PC-9 (cell line): Measurements from ENCODE around the gene PAQR3. TPM values are rescaled to one million over a fixed set of nuclear protein-coding genes. Genes with fewer than 3 reads are reported as not detected.

ENCODE experiments used
- BruUV-seq: library from RNA; stranded (reverse); fragments of 400-500 nt; replicated peaks from 2 replicates; lab custom pipeline; 2021; lab: Mats Ljungman, UMichigan
- CTCF ChIA-PET: fragments of 300-600 bp; sonication (Branson Sonifier 250); formaldehyde crosslinking; loops from one replicate; lab custom pipeline; 2022; ENCODE audit warnings: antibody characterized with exemption; lab: Charles Lee
- POLR2A ChIA-PET: fragments of 300-600 bp; sonication (Branson Sonifier 250); formaldehyde crosslinking; loops from one replicate; lab custom pipeline; 2022; ENCODE audit warnings: antibody characterized with exemption; ENCODE audit not compliant: unreplicated experiment; lab: Charles Lee
- DNase-seq, 2 experiments: peaks; one replicate each; pipeline versions ENCODE4 v3.0.0 to v3.0.0-alpha.2; 2015 to 2022; ENCODE audit warnings: mixed read lengths in 1 of 2
- H2AFZ ChIP-seq: fragments of 200-600 bp; sonication (generic); 2 replicates; pipeline ENCODE4 v1.8.1; 2017; ENCODE audit warnings: antibody characterized with exemption
- H3F3A ChIP-seq: fragments of 200-600 bp; sonication (generic); 2 replicates; pipeline ENCODE4 v1.8.1; 2017; ENCODE audit warnings: antibody characterized with exemption, mild to moderate bottlenecking, low read depth; ENCODE audit not compliant: insufficient read depth
- H3K27ac ChIP-seq: fragments of 200-600 bp; sonication (generic); 2 replicates; pipeline ENCODE4 v1.6.1; 2016; ENCODE audit warnings: mixed run types
- H3K27me3 ChIP-seq: fragments of 200-600 bp; sonication (generic); 2 replicates; pipeline ENCODE4 v1.6.1; 2016; ENCODE audit warnings: low read depth, mixed run types; ENCODE audit not compliant: insufficient read depth
- H3K36me3 ChIP-seq: fragments of 200-600 bp; sonication (generic); 2 replicates; pipeline ENCODE4 v1.6.1; 2016; ENCODE audit warnings: low read depth, mixed run types
- H3K4me1 ChIP-seq: fragments of 200-600 bp; sonication (generic); replicated peaks from 2 replicates; pipeline ENCODE4 v1.6.1; 2016; ENCODE audit warnings: mixed run types; ENCODE audit not compliant: insufficient read depth
- H3K4me2 ChIP-seq: fragments of 200-600 bp; sonication (generic); 2 replicates; pipeline ENCODE4 v1.6.1; 2017; ENCODE audit warnings: mixed run types
- H3K4me3 ChIP-seq: fragments of 200-600 bp; sonication (generic); 2 replicates; pipeline ENCODE4 v1.6.1; 2016; ENCODE audit warnings: mixed run types
- H3K79me2 ChIP-seq: fragments of 200-600 bp; sonication (generic); 2 replicates; pipeline ENCODE4 v1.6.1; 2017; ENCODE audit warnings: low read depth, mixed run types
- H3K9me2 ChIP-seq: fragments of 200-600 bp; sonication (generic); 2 replicates; pipeline ENCODE4 v1.8.1; 2017; ENCODE audit warnings: mild to moderate bottlenecking; ENCODE audit not compliant: insufficient read depth
- H3K9me3 ChIP-seq: fragments of 200-600 bp; sonication (generic); 2 replicates; pipeline ENCODE4 v1.8.1; 2016; ENCODE audit warnings: low read depth; ENCODE audit not compliant: insufficient read depth
- H4K20me1 ChIP-seq: fragments of 200-600 bp; sonication (generic); 2 replicates; pipeline ENCODE4 v1.8.1; 2017; ENCODE audit not compliant: insufficient read depth
- CTCF ChIP-seq: fragments of 200-600 bp; sonication (generic); conservative IDR thresholded peaks from 2 replicates; pipeline ENCODE4 v1.6.1; 2017; ENCODE audit warnings: mixed run types, antibody characterized with exemption, mild to moderate bottlenecking, moderate library complexity
- EZH2 ChIP-seq: fragments of 200-600 bp; sonication (generic); IDR thresholded peaks from 2 replicates; pipeline ENCODE4 v1.8.0; 2017; ENCODE audit warnings: antibody characterized with exemption, low read depth
- intact Hi-C: fragments of 100-400 bp; cut with micrococcal nuclease; formaldehyde crosslinking; loops from one replicate; pipeline ENCODE4 v1.10.0; 2022; ENCODE audit not compliant: unreplicated experiment
- total RNA-seq: library from RNA; stranded (reverse); gene quantifications from 2 replicates; pipeline ENCODE4 v1.2.3, GENCODE V29; 2021

The PAQR3 gene
- total RNA-seq, 1 experiment from 2014 or later = 11.0 TPM

- H3K9me3 ChIP-seq = no peaks in the 10 kb centered on the region
- H3K27me3 ChIP-seq = no peaks in the 10 kb centered on the region
- H3K4me3 ChIP-seq = no peak overlapping the region
- no TSS peak for BruUV-seq
- no peak overlapping the region for H3K4me2 ChIP-seq
- no peaks in the 10 kb centered on the region for H4K20me1 ChIP-seq
- no peak overlapping the region for H2AFZ ChIP-seq
- no peaks in the 10 kb centered on the region for H3K4me1 ChIP-seq
- no peak for TF ChIP-seq EZH2
- no peak for TF ChIP-seq CTCF
- CTCF ChIA-PET = no interaction called here
- POLR2A ChIA-PET = no interaction called here
- no peaks in the 10 kb centered on the region for H3F3A ChIP-seq
- no peaks in the 10 kb centered on the region for H3K9me2 ChIP-seq
- no peak for DNase-seq
- no peak overlapping the region for H3K27ac ChIP-seq
- intact Hi-C loops = loop anchor here (5.0 kb wide), 1 partner anchor 905 kb away; no protein-coding TSS in a partner anchor
- no peaks in the 10 kb centered on the region for H3K79me2 ChIP-seq
- H3K36me3 ChIP-seq = no peaks in the 10 kb centered on the region
Observed at GRCh38 chr4:78862314-78862737, 76.9 kb downstream of the PAQR3 start.

Other genes starting within 250 kb of the PAQR3 start
- 7.6 and 12.2 TPM in 2 replicates for gene BMP2K, start 163.1 kb downstream of the PAQR3 start, total RNA-seq